Tibial artery (tissue), 4 donors: Measurements from ENCODE around the gene KIF26A.

Source experiments
- DNase-seq, 2 donors: peaks; one replicate each; pipeline ENCODE4 v3.0.0-alpha.2; 2019
- H3K27ac ChIP-seq, 2 donors: fragments of 200-600 bp; sonication (generic) in 1 of 2; 1 replicate in 1 of 2; 2 replicates in 1 of 2; pipeline ENCODE4 v1.5.1; 2018 to 2019; ENCODE audit warnings: mild to moderate bottlenecking in 1 of 2
- H3K27me3 ChIP-seq, 2 donors: fragments of 200-600 bp; sonication (generic) in 1 of 2; one replicate each; pipeline versions ENCODE4 v1.5.1 to v1.6.0; 2016 to 2019
- H3K36me3 ChIP-seq, 3 donors: fragments of 200-600 bp; sonication (generic) in 2 of 3; one replicate each; pipeline ENCODE4 v1.5.1; 2016 to 2019; ENCODE audit warnings: mild to moderate bottlenecking in 2 of 3
- H3K4me1 ChIP-seq, 4 donors: fragments of 200-600 bp; sonication (generic) in 2 of 4; 1 replicate in 3 of 4; 2 replicates in 1 of 4; pipeline ENCODE4 v1.5.1; 2016 to 2019
- H3K4me3 ChIP-seq, 2 donors: fragments of 200-600 bp; sonication (generic) in 1 of 2; 1 replicate in 1 of 2; 2 replicates in 1 of 2; pipeline ENCODE4 v1.5.1; 2018 to 2019; ENCODE audit warnings: mild to moderate bottlenecking in 2 of 2
- H3K9me3 ChIP-seq, 3 donors: fragments of 200-600 bp; sonication (generic) in 1 of 3; one replicate each; pipeline ENCODE4 v1.5.1; 2016 to 2019
- CTCF ChIP-seq, 2 experiments: fragments of 200-600 bp in 1 of 2; fragments of 450-650 bp in 1 of 2; IDR thresholded peaks; one replicate each; pipeline ENCODE4 v1.5.1; 2017 to 2019; ENCODE audit warnings: antibody characterized with exemption in 2 of 2, mild to moderate bottlenecking in 1 of 2, moderate library complexity in 1 of 2
- intact Hi-C: fragments of 100-400 bp; cut with DNase I; formaldehyde crosslinking; loops from one replicate; pipeline ENCODE4 v1.15.0; 2023; ENCODE audit warnings: low total_unique reads

The KIF26A gene

DNA sequence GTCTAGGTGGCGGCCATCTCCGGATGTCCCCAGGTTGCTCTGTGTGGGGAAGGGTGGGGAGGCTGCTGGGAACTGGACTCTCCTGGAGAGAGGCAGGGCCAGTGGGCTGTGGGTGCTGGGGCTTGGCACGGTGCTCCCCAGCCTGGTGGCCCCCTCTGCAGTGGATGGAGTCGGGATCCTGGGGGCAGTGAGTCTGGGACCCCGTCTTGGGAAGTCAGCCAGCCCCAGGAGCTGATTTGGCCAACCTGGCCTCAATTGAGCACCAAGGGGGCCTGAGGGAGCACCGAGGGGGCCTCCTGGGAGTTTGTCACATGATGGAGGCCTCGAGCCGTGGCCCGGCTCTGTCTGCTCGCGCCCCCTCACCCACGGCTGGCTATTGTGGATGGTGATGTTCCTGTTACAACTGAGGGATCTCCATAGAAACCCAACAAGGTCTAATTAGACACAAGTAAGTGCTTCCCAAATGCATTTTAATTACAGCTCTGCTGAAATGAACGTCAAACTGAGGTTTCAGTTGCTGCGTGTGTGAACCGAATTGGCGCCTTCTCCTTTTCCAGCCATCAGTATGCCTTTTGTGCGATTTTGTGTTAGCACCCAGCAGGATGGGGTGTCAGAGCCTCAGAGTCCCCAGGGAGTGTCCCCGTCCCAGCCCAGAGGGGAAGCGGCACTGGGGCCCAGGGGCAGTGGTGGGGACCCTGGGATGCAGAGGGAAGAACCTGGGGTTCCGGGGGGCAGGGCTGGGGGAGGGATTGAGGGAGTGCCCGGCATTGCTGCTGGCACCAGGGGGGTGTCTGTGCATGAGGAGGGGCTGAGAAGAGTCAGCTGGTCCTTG is 71.8 kb downstream of the KIF26A start:
- no peaks in the 10 kb centered on the region for H3K36me3 ChIP-seq
- no peak for TF ChIP-seq CTCF (IDR thresholded peaks at IDR 0.05)
- H3K27me3 ChIP-seq = peaks cover 0 to 70% of the 10 kb centered on the region in 2 donors
- H3K4me3 ChIP-seq = no peak overlapping the region
- H3K27ac ChIP-seq = no peak overlapping the region
- intact Hi-C loops = no loop called here
- no peak for DNase-seq
- H3K4me1 ChIP-seq = no peaks in the 10 kb centered on the region
- H3K9me3 ChIP-seq = peaks cover 0 to 3% (median 0%) of the 10 kb centered on the region in 3 donors

GRCh38 chr14:104210817-104211195 is 72.4 kb downstream of the KIF26A start:
- no peak for DNase-seq
- peaks cover 0 to 3% (median 0%) of the 10 kb centered on the region in 3 donors for H3K9me3 ChIP-seq
- no peaks in the 10 kb centered on the region for H3K36me3 ChIP-seq
- peaks cover 0 to 70% of the 10 kb centered on the region in 2 donors for H3K27me3 ChIP-seq
- intact Hi-C loops = no loop called here
- TF ChIP-seq CTCF (IDR thresholded peaks at IDR 0.05) = no peak
- no peak overlapping the region for H3K27ac ChIP-seq
- H3K4me3 ChIP-seq = no peak overlapping the region
- no peaks in the 10 kb centered on the region for H3K4me1 ChIP-seq

DNA sequence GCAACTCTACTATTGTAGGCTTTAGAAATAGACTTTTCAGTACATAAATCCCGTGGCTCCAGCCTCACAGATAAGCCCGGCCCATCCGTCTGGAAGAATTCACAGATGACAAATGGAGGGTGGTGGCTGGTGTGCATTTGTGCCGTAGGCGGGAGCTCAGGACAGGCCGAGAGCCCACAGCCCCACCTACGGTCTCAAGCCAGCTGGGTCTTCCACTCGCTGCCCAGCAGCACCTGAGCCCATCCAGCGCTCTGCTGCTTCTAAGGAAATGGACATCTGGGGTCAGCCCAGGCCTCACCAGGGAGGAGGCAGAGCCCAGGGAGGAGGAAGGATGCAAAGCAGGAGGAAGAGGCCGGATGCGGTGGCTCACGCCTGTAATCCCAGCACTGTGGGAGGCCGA is 72.8 kb downstream of the KIF26A start:
- peaks cover 0 to 3% (median 0%) of the 10 kb centered on the region in 3 donors for H3K9me3 ChIP-seq
- H3K27me3 ChIP-seq = peaks cover 0 to 70% of the 10 kb centered on the region in 2 donors
- intact Hi-C loops = no loop called here
- DNase-seq = no peak
- H3K36me3 ChIP-seq = no peaks in the 10 kb centered on the region
- no peaks in the 10 kb centered on the region for H3K4me1 ChIP-seq
- H3K4me3 ChIP-seq = no peak overlapping the region
- no peak overlapping the region for H3K27ac ChIP-seq
- TF ChIP-seq CTCF (IDR thresholded peaks at IDR 0.05) = no peak

- no peaks in the 10 kb centered on the region for H3K36me3 ChIP-seq
- no peak for DNase-seq
Measured at GRCh38 chr14:104211741-104212140, 73.4 kb downstream of the KIF26A start.

More at GRCh38 chr14:104211741-104212140, 73.4 kb downstream of the KIF26A start:
- no peaks in the 10 kb centered on the region for H3K4me1 ChIP-seq
- no peak for TF ChIP-seq CTCF (IDR thresholded peaks at IDR 0.05)
- H3K9me3 ChIP-seq = peaks cover 0 to 3% (median 0%) of the 10 kb centered on the region in 3 donors
- no peak overlapping the region for H3K27ac ChIP-seq
- H3K4me3 ChIP-seq = no peak overlapping the region
- intact Hi-C loops = no loop called here
- peaks cover 0 to 69% of the 10 kb centered on the region in 2 donors for H3K27me3 ChIP-seq
